Astrocyte (in vitro differentiated cells and primary cell): ENCODE data around the gene MSLN. TPM values are rescaled to one million over a fixed set of nuclear protein-coding genes. Genes with fewer than 3 reads are reported as not detected.

Source experiments
- DNase-seq: peaks from one replicate; pipeline ENCODE4 v3.0.0-alpha.2; 2010; ENCODE audit warnings: low read depth
- FAIRE-seq: peaks from 2 replicates; lab custom pipeline; 2011; peaks lifted over from hg19 to GRCh38; lab: Jason Lieb, UNC
- H2AFZ ChIP-seq: 2 replicates; pipeline ENCODE4 v1.6.0; 2012; ENCODE audit warnings: low read depth, low read length, inconsistent platforms
- H3K27ac ChIP-seq: 2 replicates; pipeline ENCODE4 v1.5.1; 2011; ENCODE audit warnings: low read depth, low read length, inconsistent platforms
- H3K27me3 ChIP-seq: 2 replicates; pipeline ENCODE4 v1.6.0; 2011; ENCODE audit warnings: low read length, inconsistent platforms; ENCODE audit not compliant: insufficient read depth
- H3K36me3 ChIP-seq: 2 replicates; pipeline ENCODE4 v1.5.1; 2011; ENCODE audit warnings: low read length, inconsistent platforms; ENCODE audit not compliant: insufficient read depth
- H3K4me1 ChIP-seq: 2 replicates; pipeline ENCODE4 v1.5.1; 2011; ENCODE audit warnings: low read length, inconsistent platforms; ENCODE audit not compliant: insufficient read depth
- H3K4me2 ChIP-seq: 2 replicates; pipeline ENCODE4 v1.6.0; 2012; ENCODE audit warnings: low read length, inconsistent platforms
- H3K4me3 ChIP-seq: 2 replicates; pipeline ENCODE4 v1.5.1; 2011; ENCODE audit warnings: low read depth, mild to moderate bottlenecking, low read length, inconsistent platforms; ENCODE audit not compliant: insufficient read depth
- H3K79me2 ChIP-seq: 2 replicates; pipeline ENCODE4 v1.6.0; 2012; ENCODE audit warnings: mild to moderate bottlenecking, low read length, inconsistent platforms; ENCODE audit not compliant: insufficient read depth
- H3K9ac ChIP-seq: 2 replicates; pipeline ENCODE4 v1.6.0; 2012; ENCODE audit warnings: mild to moderate bottlenecking, low read length, inconsistent platforms
- H3K9me3 ChIP-seq: 2 replicates; pipeline ENCODE4 v1.5.1; 2012; ENCODE audit warnings: low read depth, mild to moderate bottlenecking, low read length, inconsistent platforms; ENCODE audit not compliant: insufficient read depth
- H4K20me1 ChIP-seq: 2 replicates; pipeline ENCODE4 v1.6.0; 2012; ENCODE audit warnings: low read length, inconsistent platforms; ENCODE audit not compliant: insufficient read depth
- H3K27ac Mint-ChIP-seq: one replicate; pipeline ENCODE4 v1.8.0; 2021; ENCODE audit warnings: mild to moderate bottlenecking, mixed read lengths; ENCODE audit not compliant: unreplicated experiment
- H3K27me3 Mint-ChIP-seq: one replicate; pipeline ENCODE4 v1.8.0; 2021; ENCODE audit warnings: low read depth, mixed read lengths; ENCODE audit not compliant: unreplicated experiment
- H3K36me3 Mint-ChIP-seq: one replicate; pipeline ENCODE4 v1.8.0; 2021; ENCODE audit warnings: low read depth, mixed read lengths; ENCODE audit not compliant: unreplicated experiment
- H3K4me1 Mint-ChIP-seq: one replicate; pipeline ENCODE4 v1.8.0; 2021; ENCODE audit warnings: low read depth, mixed read lengths; ENCODE audit not compliant: unreplicated experiment
- H3K4me3 Mint-ChIP-seq: one replicate; pipeline ENCODE4 v1.8.0; 2021; ENCODE audit warnings: mild to moderate bottlenecking, moderate library complexity, mixed read lengths; ENCODE audit not compliant: unreplicated experiment
- H3K9me3 Mint-ChIP-seq: one replicate; pipeline ENCODE4 v1.8.0; 2021; ENCODE audit warnings: mild to moderate bottlenecking, mixed read lengths; ENCODE audit not compliant: unreplicated experiment
- EZH2 ChIP-seq: IDR thresholded peaks from 2 replicates; pipeline ENCODE4 v1.6.1; 2012; ENCODE audit warnings: mild to moderate bottlenecking, low read length, inconsistent platforms; ENCODE audit not compliant: insufficient read depth
- total RNA-seq: library from RNA; stranded (reverse); gene quantifications from 2 replicates; pipeline ENCODE4 v1.2.1, GENCODE V29; 2021
- TF ChIP-seq, protein P1 (sequence below): IDR thresholded peaks from 2 replicates; pipeline ENCODE4 v1.5.1; 2011; ENCODE audit warnings: low read depth, mild to moderate bottlenecking, inconsistent platforms, low read length, moderate library complexity; ENCODE audit not compliant: insufficient read depth

MSLN gene
- total RNA-seq, 1 donor from 2014 or later = not detected

DNA sequence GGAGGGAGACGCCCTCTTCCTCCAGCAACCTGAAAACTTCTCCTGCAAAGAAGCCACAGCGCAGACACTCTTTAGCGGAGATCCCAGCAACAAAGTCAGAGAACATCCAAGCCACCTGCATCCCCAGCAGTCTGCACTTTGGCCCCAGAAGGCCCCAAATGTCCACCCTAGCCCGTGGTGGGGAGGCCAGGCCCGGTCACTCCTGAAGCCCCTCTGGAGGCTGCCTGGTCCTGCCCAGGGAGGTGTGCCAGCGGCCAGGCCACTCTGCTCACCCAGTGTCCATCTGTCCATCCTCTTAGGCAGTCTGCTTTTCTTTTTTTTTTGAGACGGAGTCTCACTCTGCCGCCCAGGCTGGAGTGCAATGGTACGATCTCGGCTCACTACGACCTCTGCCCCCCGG, 28.2 kb upstream of the MSLN start:
- Histone ChIP-seq H3K9ac (no peak overlapping the region), H4K20me1 (no peaks in the 10 kb centered on the region), H3K27me3 (no peaks in the 10 kb centered on the region), H2AFZ (no peak overlapping the region), H3K4me1 (peaks cover 8% of the 10 kb centered on the region), H3K9me3 (no peaks in the 10 kb centered on the region), H3K4me2 (no peak overlapping the region), H3K27ac (no peak overlapping the region), H3K79me2 (no peaks in the 10 kb centered on the region), H3K36me3 (peaks cover 4% of the 10 kb centered on the region), H3K4me3 (no peak overlapping the region)
- DNase-seq (no peak), FAIRE-seq (no peak)
- Mint-ChIP-seq H3K36me3 (peaks cover 12% of the 10 kb centered on the region), H3K4me3 (no peak overlapping the region), H3K9me3 (no peaks in the 10 kb centered on the region), H3K27me3 (no peaks in the 10 kb centered on the region), H3K4me1 (no peaks in the 10 kb centered on the region), H3K27ac (no peak overlapping the region)
- TF ChIP-seq, protein P1, sequence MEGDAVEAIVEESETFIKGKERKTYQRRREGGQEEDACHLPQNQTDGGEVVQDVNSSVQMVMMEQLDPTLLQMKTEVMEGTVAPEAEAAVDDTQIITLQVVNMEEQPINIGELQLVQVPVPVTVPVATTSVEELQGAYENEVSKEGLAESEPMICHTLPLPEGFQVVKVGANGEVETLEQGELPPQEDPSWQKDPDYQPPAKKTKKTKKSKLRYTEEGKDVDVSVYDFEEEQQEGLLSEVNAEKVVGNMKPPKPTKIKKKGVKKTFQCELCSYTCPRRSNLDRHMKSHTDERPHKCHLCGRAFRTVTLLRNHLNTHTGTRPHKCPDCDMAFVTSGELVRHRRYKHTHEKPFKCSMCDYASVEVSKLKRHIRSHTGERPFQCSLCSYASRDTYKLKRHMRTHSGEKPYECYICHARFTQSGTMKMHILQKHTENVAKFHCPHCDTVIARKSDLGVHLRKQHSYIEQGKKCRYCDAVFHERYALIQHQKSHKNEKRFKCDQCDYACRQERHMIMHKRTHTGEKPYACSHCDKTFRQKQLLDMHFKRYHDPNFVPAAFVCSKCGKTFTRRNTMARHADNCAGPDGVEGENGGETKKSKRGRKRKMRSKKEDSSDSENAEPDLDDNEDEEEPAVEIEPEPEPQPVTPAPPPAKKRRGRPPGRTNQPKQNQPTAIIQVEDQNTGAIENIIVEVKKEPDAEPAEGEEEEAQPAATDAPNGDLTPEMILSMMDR = no peak
- no peak for TF ChIP-seq EZH2

DNA sequence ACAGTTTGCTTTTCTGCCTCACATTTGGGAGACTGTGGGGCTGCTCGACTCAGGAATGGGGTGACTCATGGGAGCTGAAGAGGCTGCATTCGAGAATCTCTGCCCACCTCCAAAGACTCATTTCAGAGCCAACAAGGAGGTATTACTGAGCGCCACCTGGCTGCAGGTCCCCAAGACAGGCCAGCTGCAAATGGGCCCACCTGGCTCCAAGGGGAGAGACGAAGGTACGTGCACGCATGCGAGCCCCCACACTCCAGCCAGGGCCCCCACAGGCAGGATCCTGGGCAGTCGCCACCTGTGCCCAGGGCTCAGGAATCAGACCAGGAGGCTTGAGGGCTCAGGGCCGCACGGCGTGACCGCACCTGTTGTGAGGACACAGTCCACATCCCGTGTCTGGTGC, 27.6 kb upstream of the MSLN start:
- peaks cover 4% of the 10 kb centered on the region for H3K36me3 ChIP-seq
- Mint-ChIP-seq H3K27me3 (no peaks in the 10 kb centered on the region), H3K9me3 (no peaks in the 10 kb centered on the region), H3K4me3 (no peak overlapping the region), H3K27ac (no peak overlapping the region), H3K36me3 (peaks cover 15% of the 10 kb centered on the region), H3K4me1 (no peaks in the 10 kb centered on the region)
- H3K27ac ChIP-seq = no peak overlapping the region
- H3K4me1 ChIP-seq = peaks cover 3% of the 10 kb centered on the region
- no peak overlapping the region for H2AFZ ChIP-seq
- FAIRE-seq = no peak
- no peaks in the 10 kb centered on the region for H3K79me2 ChIP-seq
- no peak overlapping the region for H3K4me3 ChIP-seq
- H3K9ac ChIP-seq = no peak overlapping the region
- DNase-seq = no peak
- H4K20me1 ChIP-seq = no peaks in the 10 kb centered on the region
- H3K4me2 ChIP-seq = no peak overlapping the region
- no peaks in the 10 kb centered on the region for H3K27me3 ChIP-seq
- TF ChIP-seq, protein P1 = no peak
- no peak for TF ChIP-seq EZH2
- H3K9me3 ChIP-seq = no peaks in the 10 kb centered on the region

DNA sequence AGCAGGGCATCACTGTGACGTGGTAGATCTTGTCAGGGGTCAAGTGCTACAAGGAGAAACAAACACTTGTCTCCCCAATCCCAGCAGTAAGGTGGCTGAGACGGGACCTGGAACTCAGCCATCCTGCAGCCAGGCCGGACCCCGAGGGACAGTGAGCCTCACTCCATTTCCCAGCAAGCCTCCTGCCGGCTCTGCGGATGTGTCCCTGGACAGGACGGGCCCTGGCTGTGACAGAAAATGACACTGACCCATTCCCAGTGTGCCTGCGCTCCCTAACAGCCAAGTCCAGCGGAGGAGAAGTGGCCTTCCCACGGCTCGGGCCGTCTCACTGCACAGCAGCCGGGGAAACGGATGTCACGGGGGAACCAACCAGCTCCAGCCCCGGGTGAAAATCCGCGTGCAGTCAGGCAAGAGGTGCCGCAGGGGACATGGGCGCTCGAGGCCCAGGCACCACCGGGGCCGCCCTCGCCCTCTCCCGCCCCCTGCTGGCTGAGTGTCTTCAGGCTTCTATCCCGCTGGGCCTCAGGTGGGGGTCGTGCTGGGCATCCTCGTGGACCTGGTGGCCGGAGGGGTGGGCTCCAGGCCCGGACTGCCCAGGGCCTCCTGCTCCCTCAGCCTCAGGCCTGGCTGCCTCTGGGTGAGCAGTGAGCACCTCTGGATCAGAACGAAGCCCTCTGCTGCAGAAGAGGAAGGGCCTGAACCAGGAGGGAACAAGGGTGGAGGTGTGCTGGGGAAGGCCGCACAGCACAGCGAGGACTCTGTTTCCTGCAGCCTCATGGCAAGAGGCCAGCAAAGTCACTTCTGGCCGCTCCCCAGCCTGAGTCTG, 26.9 kb upstream of the MSLN start:
- Histone ChIP-seq H4K20me1 (no peaks in the 10 kb centered on the region), H3K9ac (no peak overlapping the region), H3K9me3 (no peaks in the 10 kb centered on the region), H3K4me2 (no peak overlapping the region), H3K27me3 (no peaks in the 10 kb centered on the region), H3K4me1 (peaks cover under 1% of the 10 kb centered on the region), H3K27ac (no peak overlapping the region), H3K4me3 (no peak overlapping the region), H3K36me3 (peaks cover 4% of the 10 kb centered on the region), H3K79me2 (no peaks in the 10 kb centered on the region), H2AFZ (no peak overlapping the region)
- no peak overlapping the region for H3K4me3 Mint-ChIP-seq
- H3K27ac Mint-ChIP-seq = no peak overlapping the region
- TF ChIP-seq EZH2 = no peak
- TF ChIP-seq, protein P1 = no peak
- no peaks in the 10 kb centered on the region for H3K4me1 Mint-ChIP-seq
- peaks cover 15% of the 10 kb centered on the region for H3K36me3 Mint-ChIP-seq
- H3K27me3 Mint-ChIP-seq = no peaks in the 10 kb centered on the region
- H3K9me3 Mint-ChIP-seq = no peaks in the 10 kb centered on the region
- no peak for FAIRE-seq
- DNase-seq = no peak
